Gastroesophageal sphincter (tissue), 3 donors: Measurements from ENCODE around the gene METRN.

Source experiments
- EP300 ChIP-seq: sonication (generic); formaldehyde crosslinking; IDR thresholded peaks from one replicate; pipeline ENCODE4 v1.6.1; 2017; ENCODE audit warnings: antibody characterized with exemption, mild to moderate bottlenecking
- POLR2A ChIP-seq, 2 donors: fragments of 450-650 bp; IDR thresholded peaks; one replicate each; pipeline ENCODE4 v1.6.1; 2017; ENCODE audit warnings: antibody characterized with exemption in 2 of 2, mild to moderate bottlenecking in 2 of 2, moderate library complexity in 1 of 2
- TF ChIP-seq, protein P1 (sequence below), 4 experiments: fragments of 200-600 bp in 2 of 4; fragments of 450-650 bp in 2 of 4; sonication (generic) in 1 of 4; IDR thresholded peaks; one replicate each; pipeline ENCODE4 v1.5.1; 2017 to 2019; ENCODE audit warnings: antibody characterized with exemption in 4 of 4, mild to moderate bottlenecking in 2 of 4, moderate library complexity in 2 of 4

GRCh38 chr16:763369-764183 is 48.7 kb downstream of the METRN start:
- TF ChIP-seq, protein P1, sequence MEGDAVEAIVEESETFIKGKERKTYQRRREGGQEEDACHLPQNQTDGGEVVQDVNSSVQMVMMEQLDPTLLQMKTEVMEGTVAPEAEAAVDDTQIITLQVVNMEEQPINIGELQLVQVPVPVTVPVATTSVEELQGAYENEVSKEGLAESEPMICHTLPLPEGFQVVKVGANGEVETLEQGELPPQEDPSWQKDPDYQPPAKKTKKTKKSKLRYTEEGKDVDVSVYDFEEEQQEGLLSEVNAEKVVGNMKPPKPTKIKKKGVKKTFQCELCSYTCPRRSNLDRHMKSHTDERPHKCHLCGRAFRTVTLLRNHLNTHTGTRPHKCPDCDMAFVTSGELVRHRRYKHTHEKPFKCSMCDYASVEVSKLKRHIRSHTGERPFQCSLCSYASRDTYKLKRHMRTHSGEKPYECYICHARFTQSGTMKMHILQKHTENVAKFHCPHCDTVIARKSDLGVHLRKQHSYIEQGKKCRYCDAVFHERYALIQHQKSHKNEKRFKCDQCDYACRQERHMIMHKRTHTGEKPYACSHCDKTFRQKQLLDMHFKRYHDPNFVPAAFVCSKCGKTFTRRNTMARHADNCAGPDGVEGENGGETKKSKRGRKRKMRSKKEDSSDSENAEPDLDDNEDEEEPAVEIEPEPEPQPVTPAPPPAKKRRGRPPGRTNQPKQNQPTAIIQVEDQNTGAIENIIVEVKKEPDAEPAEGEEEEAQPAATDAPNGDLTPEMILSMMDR (IDR thresholded peaks at IDR 0.05), result no peak
- TF ChIP-seq POLR2A (IDR thresholded peaks at IDR 0.05) (no peak), EP300 (no peak)
